Ishikawa (cell line): ENCODE measurements around the gene SLC35E3.

ENCODE experiments used
- CEBPB ChIP-seq: IDR thresholded peaks from 2 replicates; pipeline ENCODE4 v1.6.1; 2012
- CREB1 ChIP-seq: IDR thresholded peaks from 2 replicates; pipeline ENCODE4 v1.6.1; 2012; ENCODE audit warnings: low read depth
- EGR1 ChIP-seq: IDR thresholded peaks from 2 replicates; pipeline ENCODE4 v1.6.1; 2012
- EP300 ChIP-seq: IDR thresholded peaks from 2 replicates; pipeline ENCODE4 v1.6.1; 2012; ENCODE audit warnings: borderline replicate concordance
- FOXM1 ChIP-seq: IDR thresholded peaks from 2 replicates; pipeline ENCODE4 v1.6.1; 2012; ENCODE audit warnings: low read depth, borderline replicate concordance
- MAX ChIP-seq: IDR thresholded peaks from 2 replicates; pipeline ENCODE4 v1.6.1; 2012
- NFIC ChIP-seq: IDR thresholded peaks from 2 replicates; pipeline ENCODE4 v1.6.1; 2012
- RAD21 ChIP-seq: IDR thresholded peaks from 2 replicates; pipeline ENCODE4 v1.6.1; 2012; ENCODE audit warnings: low read depth
- REST ChIP-seq: IDR thresholded peaks from 2 replicates; pipeline ENCODE4 v1.6.1; 2012; ENCODE audit warnings: low read depth, mild to moderate bottlenecking
- TAF1 ChIP-seq: IDR thresholded peaks from 2 replicates; pipeline ENCODE4 v1.6.1; 2012; ENCODE audit warnings: low read depth, mild to moderate bottlenecking
- TCF12 ChIP-seq: IDR thresholded peaks from 2 replicates; pipeline ENCODE4 v1.6.1; 2012; ENCODE audit warnings: low read depth
- TEAD4 ChIP-seq: IDR thresholded peaks from 2 replicates; pipeline ENCODE4 v1.6.1; 2012
- YY1 ChIP-seq: IDR thresholded peaks from 2 replicates; pipeline ENCODE4 v1.6.1; 2012; ENCODE audit warnings: low read depth
- ZBTB7A ChIP-seq: IDR thresholded peaks from 2 replicates; pipeline ENCODE4 v1.6.1; 2012; ENCODE audit warnings: low read depth
- TF ChIP-seq, protein P1 (sequence below): IDR thresholded peaks from 2 replicates; pipeline ENCODE4 v1.6.1; 2012

Gene SLC35E3

DNA sequence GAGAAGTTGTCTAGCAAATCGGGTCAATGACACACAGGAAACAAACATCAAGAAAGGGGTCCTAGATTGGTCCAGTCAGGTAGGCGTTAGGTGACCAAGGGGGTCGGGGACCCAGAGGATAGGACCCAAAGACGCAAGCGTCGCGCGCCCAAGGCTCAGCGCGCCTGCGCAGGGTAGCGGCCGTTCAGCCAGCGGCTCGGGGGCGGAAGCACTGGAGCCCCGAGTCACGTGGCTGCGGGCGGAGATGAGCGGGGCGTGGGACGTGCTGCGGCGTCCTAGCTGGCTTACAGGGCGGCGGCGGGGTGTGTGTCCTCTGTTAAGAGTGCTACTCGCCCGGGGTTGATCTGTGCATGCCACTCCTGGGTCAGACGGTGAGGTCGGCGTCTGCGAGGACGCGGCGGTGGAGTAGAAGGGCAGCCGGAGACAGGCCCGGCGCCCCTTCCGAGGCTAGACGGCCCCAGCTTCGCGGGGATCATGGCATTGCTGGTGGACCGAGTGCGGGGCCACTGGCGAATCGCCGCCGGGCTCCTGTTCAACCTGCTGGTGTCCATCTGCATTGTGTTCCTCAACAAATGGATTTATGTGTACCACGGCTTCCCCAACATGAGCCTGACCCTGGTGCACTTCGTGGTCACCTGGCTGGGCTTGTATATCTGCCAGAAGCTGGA, at the start of gene SLC35E3:
SLC35E3 (plus strand) TSS at position 273 of the 668 bp plus-strand sequence; CDS start at position 475, 202 bp downstream.
- 0 out of 2 replicates have a peak, but pooled peaks have one; percentile 36 for TF ChIP-seq FOXM1
- TF ChIP-seq EP300, result peak; percentile 61; the same call in 1 of the 2 replicates
- no peak for TF ChIP-seq RAD21
- peak; percentile 94 for TF ChIP-seq MAX
- TF ChIP-seq TCF12, result peak; percentile 85
- TF ChIP-seq CEBPB, result no peak
- peak; percentile 81 for TF ChIP-seq YY1
- peak; percentile 83 for TF ChIP-seq EGR1
- no peak for TF ChIP-seq REST
- peak; percentile 90 for TF ChIP-seq TAF1
- TF ChIP-seq CREB1, result peak; percentile 29; the same call in 1 of the 2 replicates
- peak; percentile 85 for TF ChIP-seq ZBTB7A
- TF ChIP-seq, protein P1, sequence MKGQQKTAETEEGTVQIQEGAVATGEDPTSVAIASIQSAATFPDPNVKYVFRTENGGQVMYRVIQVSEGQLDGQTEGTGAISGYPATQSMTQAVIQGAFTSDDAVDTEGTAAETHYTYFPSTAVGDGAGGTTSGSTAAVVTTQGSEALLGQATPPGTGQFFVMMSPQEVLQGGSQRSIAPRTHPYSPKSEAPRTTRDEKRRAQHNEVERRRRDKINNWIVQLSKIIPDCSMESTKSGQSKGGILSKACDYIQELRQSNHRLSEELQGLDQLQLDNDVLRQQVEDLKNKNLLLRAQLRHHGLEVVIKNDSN, result peak; percentile 100
- TF ChIP-seq TEAD4, result no peak; the same call in 1 of the 2 replicates
- no peak for TF ChIP-seq NFIC

- TF ChIP-seq EP300 (no peak), EGR1 (no peak), MAX (no peak), NFIC (no peak), CEBPB (no peak), ZBTB7A (no peak)
Observed at GRCh38 chr12:68699486-68699885, 46.5 kb upstream of the SLC35E3 start.

GRCh38 chr12:68727776-68728175, 18.2 kb upstream of the SLC35E3 start:
- TF ChIP-seq TCF12 (no peak), RAD21 (no peak), FOXM1 (no peak), YY1 (no peak), CEBPB (no peak), MAX (no peak), EP300 (no peak)
- TF ChIP-seq, protein P1, result no peak

GRCh38 chr12:68733661-68734071, 12.3 kb upstream of the SLC35E3 start:
- TF ChIP-seq MAX, result no peak
- TF ChIP-seq CEBPB, result no peak
- no peak for TF ChIP-seq TEAD4
- TF ChIP-seq CREB1, result no peak
- TF ChIP-seq, protein P1, result no peak
- no peak for TF ChIP-seq TCF12
- no peak for TF ChIP-seq FOXM1
- TF ChIP-seq EGR1, result no peak
- no peak for TF ChIP-seq EP300
- no peak for TF ChIP-seq ZBTB7A

DNA sequence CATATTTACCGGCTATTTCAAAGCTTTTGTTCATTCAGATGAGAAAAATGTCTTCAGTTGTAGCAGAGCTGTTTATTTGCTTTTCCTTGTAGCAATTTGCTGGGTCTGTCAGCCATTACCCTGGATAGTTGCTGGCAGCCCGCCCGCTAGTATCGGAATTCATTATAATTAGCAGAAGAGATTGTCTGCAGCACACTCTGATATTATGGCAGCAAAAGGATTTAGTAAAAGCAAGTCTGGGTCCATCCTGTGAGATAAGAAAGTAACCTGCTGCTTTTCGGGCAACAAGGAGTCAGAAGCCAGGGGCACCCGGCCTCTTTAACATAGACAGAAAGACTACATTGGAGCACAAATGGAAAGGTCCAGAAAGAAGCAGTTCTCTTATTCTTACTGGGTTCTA, 6.1 kb upstream of the SLC35E3 start:
- TF ChIP-seq FOXM1, result no peak
- TF ChIP-seq REST, result no peak
- TF ChIP-seq MAX, result no peak
- TF ChIP-seq, protein P1, result no peak
